WTC11 (cell line): ENCODE measurements around the gene KLHL22.

Experiments
- ATF2 ChIP-seq: sonication (generic); formaldehyde crosslinking; IDR thresholded peaks from 2 replicates; pipeline ENCODE4 v1.8.1; 2022; ENCODE audit warnings: low read depth, missing genetic modification reagents, borderline replicate concordance
- ATF3 ChIP-seq: sonication (generic); formaldehyde crosslinking; conservative IDR thresholded peaks from 2 replicates; pipeline ENCODE4 v1.8.1; 2022; ENCODE audit warnings: mild to moderate bottlenecking, missing genetic modification reagents
- CTCF ChIP-seq: fragments of 200-600 bp; IDR thresholded peaks from 2 replicates; pipeline ENCODE4 v1.8.0; 2022; ENCODE audit warnings: antibody characterized with exemption
- FOXP1 ChIP-seq: sonication (generic); formaldehyde crosslinking; IDR thresholded peaks from 2 replicates; pipeline ENCODE4 v1.8.0; 2022; ENCODE audit warnings: missing genetic modification reagents, mild to moderate bottlenecking, moderate library complexity, borderline replicate concordance
- MYBL2 ChIP-seq: sonication (generic); formaldehyde crosslinking; IDR thresholded peaks from 2 replicates; pipeline ENCODE4 v1.8.1; 2023; ENCODE audit warnings: mild to moderate bottlenecking, moderate library complexity, missing genetic modification reagents
- NR3C1 ChIP-seq: sonication (generic); formaldehyde crosslinking; conservative IDR thresholded peaks from 2 replicates; pipeline ENCODE4 v1.8.1; 2023; ENCODE audit warnings: low read depth, mild to moderate bottlenecking, missing genetic modification reagents
- TCF7 ChIP-seq: sonication (generic); formaldehyde crosslinking; IDR thresholded peaks from 2 replicates; pipeline ENCODE4 v1.8.0; 2022; ENCODE audit warnings: mild to moderate bottlenecking, low read depth, missing genetic modification reagents, moderate library complexity
- ZNF423 ChIP-seq: fragments of 250-450 bp; sonication (Bioruptor Pico); IDR thresholded peaks from 2 replicates; pipeline ENCODE4 v2.1.2; 2022; ENCODE audit warnings: mild to moderate bottlenecking, moderate library complexity
- TF ChIP-seq, protein P1 (sequence below): sonication (generic); formaldehyde crosslinking; IDR thresholded peaks from 2 replicates; pipeline ENCODE4 v1.8.0; 2022; ENCODE audit warnings: mild to moderate bottlenecking, missing genetic modification reagents
- TF ChIP-seq, protein P2 (sequence below): sonication (generic); formaldehyde crosslinking; IDR thresholded peaks from 2 replicates; pipeline ENCODE4 v1.8.0; 2023; ENCODE audit warnings: missing genetic modification reagents, mild to moderate bottlenecking, borderline replicate concordance

- no peak for TF ChIP-seq CTCF
- no peak for TF ChIP-seq ZNF423 (CRISPR knock-in tag)
- no peak for TF ChIP-seq ATF3 (CRISPR knock-in tag)
- no peak for TF ChIP-seq ATF2
- TF ChIP-seq, protein P1, sequence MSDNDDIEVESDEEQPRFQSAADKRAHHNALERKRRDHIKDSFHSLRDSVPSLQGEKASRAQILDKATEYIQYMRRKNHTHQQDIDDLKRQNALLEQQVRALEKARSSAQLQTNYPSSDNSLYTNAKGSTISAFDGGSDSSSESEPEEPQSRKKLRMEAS (CRISPR knock-in tag): no peak
- TF ChIP-seq, protein P2, sequence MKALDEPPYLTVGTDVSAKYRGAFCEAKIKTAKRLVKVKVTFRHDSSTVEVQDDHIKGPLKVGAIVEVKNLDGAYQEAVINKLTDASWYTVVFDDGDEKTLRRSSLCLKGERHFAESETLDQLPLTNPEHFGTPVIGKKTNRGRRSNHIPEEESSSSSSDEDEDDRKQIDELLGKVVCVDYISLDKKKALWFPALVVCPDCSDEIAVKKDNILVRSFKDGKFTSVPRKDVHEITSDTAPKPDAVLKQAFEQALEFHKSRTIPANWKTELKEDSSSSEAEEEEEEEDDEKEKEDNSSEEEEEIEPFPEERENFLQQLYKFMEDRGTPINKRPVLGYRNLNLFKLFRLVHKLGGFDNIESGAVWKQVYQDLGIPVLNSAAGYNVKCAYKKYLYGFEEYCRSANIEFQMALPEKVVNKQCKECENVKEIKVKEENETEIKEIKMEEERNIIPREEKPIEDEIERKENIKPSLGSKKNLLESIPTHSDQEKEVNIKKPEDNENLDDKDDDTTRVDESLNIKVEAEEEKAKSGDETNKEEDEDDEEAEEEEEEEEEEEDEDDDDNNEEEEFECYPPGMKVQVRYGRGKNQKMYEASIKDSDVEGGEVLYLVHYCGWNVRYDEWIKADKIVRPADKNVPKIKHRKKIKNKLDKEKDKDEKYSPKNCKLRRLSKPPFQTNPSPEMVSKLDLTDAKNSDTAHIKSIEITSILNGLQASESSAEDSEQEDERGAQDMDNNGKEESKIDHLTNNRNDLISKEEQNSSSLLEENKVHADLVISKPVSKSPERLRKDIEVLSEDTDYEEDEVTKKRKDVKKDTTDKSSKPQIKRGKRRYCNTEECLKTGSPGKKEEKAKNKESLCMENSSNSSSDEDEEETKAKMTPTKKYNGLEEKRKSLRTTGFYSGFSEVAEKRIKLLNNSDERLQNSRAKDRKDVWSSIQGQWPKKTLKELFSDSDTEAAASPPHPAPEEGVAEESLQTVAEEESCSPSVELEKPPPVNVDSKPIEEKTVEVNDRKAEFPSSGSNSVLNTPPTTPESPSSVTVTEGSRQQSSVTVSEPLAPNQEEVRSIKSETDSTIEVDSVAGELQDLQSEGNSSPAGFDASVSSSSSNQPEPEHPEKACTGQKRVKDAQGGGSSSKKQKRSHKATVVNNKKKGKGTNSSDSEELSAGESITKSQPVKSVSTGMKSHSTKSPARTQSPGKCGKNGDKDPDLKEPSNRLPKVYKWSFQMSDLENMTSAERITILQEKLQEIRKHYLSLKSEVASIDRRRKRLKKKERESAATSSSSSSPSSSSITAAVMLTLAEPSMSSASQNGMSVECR (CRISPR knock-in tag): no peak
- TF ChIP-seq MYBL2 (CRISPR knock-in tag): no peak
- TF ChIP-seq TCF7 (CRISPR knock-in tag): no peak
- no peak for TF ChIP-seq FOXP1 (CRISPR knock-in tag)
- TF ChIP-seq NR3C1: no peak
Observed at GRCh38 chr22:20498913-20499312, 3.3 kb upstream of the KLHL22 start.
